PC-3 (cell line): ENCODE measurements around the gene STK38L. TPM values are rescaled to one million over a fixed set of nuclear protein-coding genes. Genes with fewer than 3 reads are reported as not detected.
A peak's percentile ranks its signal among the peaks of the same experiment; 100 is the strongest.

Source experiments
- ATAC-seq: fragments of 200-7000 bp; cut with Tn5 transposase; 2 replicates; pipeline ENCODE4 v1.9.1; 2020; ENCODE audit warnings: mild to moderate bottlenecking, moderate library complexity
- BruUV-seq: library from RNA; stranded (reverse); fragments of 400-500 nt; replicated peaks from 2 replicates; lab custom pipeline; 2021; lab: Mats Ljungman, UMichigan
- CTCF ChIA-PET: fragments of 300-600 bp; sonication (Branson Sonifier 250); formaldehyde crosslinking; loops from one replicate; lab custom pipeline; 2022; ENCODE audit warnings: antibody characterized with exemption; lab: Charles Lee
- POLR2A ChIA-PET: fragments of 300-600 bp; sonication (Branson Sonifier 250); formaldehyde crosslinking; loops from one replicate; lab custom pipeline; 2022; ENCODE audit warnings: antibody characterized with exemption; ENCODE audit not compliant: unreplicated experiment; lab: Charles Lee
- DNase-seq: peaks from one replicate; pipeline ENCODE4 v3.0.0-alpha.2; 2015
- H2AFZ ChIP-seq: fragments of 300-600 bp; sonication (generic); 2 replicates; pipeline ENCODE4 v1.6.0; 2016; ENCODE audit warnings: antibody characterized with exemption, low read length
- H3F3A ChIP-seq: fragments of 300-600 bp; sonication (generic); one replicate; pipeline ENCODE4 v1.6.0; 2017; ENCODE audit warnings: antibody characterized with exemption, low read length, control low read depth, mild to moderate bottlenecking; ENCODE audit not compliant: unreplicated experiment
- H3K27ac ChIP-seq: fragments of 300-600 bp; sonication (generic); 2 replicates; pipeline ENCODE4 v1.5.1; 2016; ENCODE audit warnings: mild to moderate bottlenecking, low read length
- H3K27me3 ChIP-seq: fragments of 300-600 bp; sonication (generic); 2 replicates; pipeline ENCODE4 v1.6.1; 2016; ENCODE audit warnings: low read length, mixed read lengths
- H3K36me3 ChIP-seq: fragments of 300-600 bp; sonication (generic); 2 replicates; pipeline ENCODE4 v1.6.1; 2016; ENCODE audit warnings: low read depth, mixed run types, low read length, mixed read lengths
- H3K4me1 ChIP-seq: fragments of 300-600 bp; sonication (generic); 2 replicates; pipeline ENCODE4 v1.5.1; 2016; ENCODE audit warnings: low read length; ENCODE audit not compliant: insufficient read depth
- H3K4me2 ChIP-seq: fragments of 300-600 bp; sonication (generic); 2 replicates; pipeline ENCODE4 v1.6.0; 2016; ENCODE audit warnings: low read length
- H3K4me3 ChIP-seq: fragments of 300-600 bp; sonication (generic); 2 replicates; pipeline ENCODE4 v1.5.1; 2016; ENCODE audit warnings: mild to moderate bottlenecking, low read length, mixed read lengths
- H3K79me2 ChIP-seq: fragments of 300-600 bp; sonication (generic); 2 replicates; pipeline ENCODE4 v1.6.1; 2017; ENCODE audit warnings: low read length, mixed read lengths
- H3K9ac ChIP-seq: fragments of 300-600 bp; sonication (generic); 2 replicates; pipeline ENCODE4 v1.6.0; 2016; ENCODE audit warnings: mild to moderate bottlenecking, low read length
- H3K9me2 ChIP-seq: fragments of 300-600 bp; sonication (generic); replicated peaks from 2 replicates; pipeline ENCODE4 v1.6.1; 2016; ENCODE audit warnings: mixed run types, low read length, mixed read lengths
- H3K9me3 ChIP-seq: fragments of 300-600 bp; sonication (generic); 2 replicates; pipeline ENCODE4 v1.6.1; 2016; ENCODE audit warnings: low read length, mixed read lengths
- H4K20me1 ChIP-seq: fragments of 300-600 bp; sonication (generic); 2 replicates; pipeline ENCODE4 v1.6.1; 2016; ENCODE audit warnings: low read length, mixed read lengths
- CTCF ChIP-seq: fragments of 300-600 bp; sonication (generic); conservative IDR thresholded peaks from 2 replicates; pipeline ENCODE4 v1.5.1; 2017; ENCODE audit warnings: antibody characterized with exemption, low read depth, mild to moderate bottlenecking, low read length
- EZH2 ChIP-seq: fragments of 300-600 bp; sonication (generic); IDR thresholded peaks from one replicate; pipeline ENCODE4 v1.6.1; 2017; ENCODE audit warnings: antibody characterized with exemption, mild to moderate bottlenecking, low read length; ENCODE audit not compliant: unreplicated experiment
- EZH2phosphoT487 ChIP-seq: fragments of 300-600 bp; sonication (generic); IDR thresholded peaks from 2 replicates; pipeline ENCODE4 v1.6.1; 2018; ENCODE audit warnings: mild to moderate bottlenecking, antibody characterized with exemption, low read length, borderline replicate concordance
- intact Hi-C: fragments of 100-400 bp; cut with micrococcal nuclease; formaldehyde crosslinking; loops from 2 replicates; pipeline ENCODE4 v1.9.0; 2023
- total RNA-seq: library from RNA; depleted of rRNA; stranded (reverse); fragments of >200 nt; gene quantifications from 2 replicates; pipeline ENCODE4 v1.2.3, GENCODE V29; 2014

The STK38L gene
- total RNA-seq, 1 experiment from 2014 or later = 32.3 TPM

- H3K4me2 ChIP-seq = peak overlapping the region; percentile 85
- DNase-seq = no peak
- H3K27ac ChIP-seq = peak overlapping the region; percentile 95
- peaks cover 97% of the 10 kb centered on the region for H3K79me2 ChIP-seq
- TF ChIP-seq CTCF = no peak
- TF ChIP-seq EZH2phosphoT487 = no peak
- TF ChIP-seq EZH2 = no peak
- ATAC-seq = no peak
- CTCF ChIA-PET = interaction anchor here (0.5 to 0.6 kb wide), 2 partner anchors 9 to 50 kb away, joined by 3 read pairs; no protein-coding TSS in a partner anchor
- H3F3A ChIP-seq = peaks cover 28% of the 10 kb centered on the region
- peak overlapping the region; percentile 3; the same call in 1 of the 2 replicates for H3K4me3 ChIP-seq
- peaks cover 71% of the 10 kb centered on the region for H3K4me1 ChIP-seq
- H2AFZ ChIP-seq = no peak overlapping the region
- peaks cover 20% of the 10 kb centered on the region for H3K36me3 ChIP-seq
- intact Hi-C loops = loop anchor here (5.0 to 10.0 kb wide), 2 partner anchors 285 to 317 kb away; no protein-coding TSS in a partner anchor
- no peaks in the 10 kb centered on the region for H3K9me2 ChIP-seq
- no TSS peak for BruUV-seq
- peak overlapping the region; percentile 39 for H3K9ac ChIP-seq
- POLR2A ChIA-PET = no interaction called here
- no peaks in the 10 kb centered on the region for H3K9me3 ChIP-seq
- H3K27me3 ChIP-seq = no peaks in the 10 kb centered on the region
- no peaks in the 10 kb centered on the region for H4K20me1 ChIP-seq
Observed at GRCh38 chr12:27337376-27337775, 93.3 kb downstream of the STK38L start.

GRCh38 chr12:27338473-27338872 lies 94.4 kb downstream of the STK38L start:
- ATAC-seq (no peak), DNase-seq (no peak)
- Histone ChIP-seq H3K9me2 (no peaks in the 10 kb centered on the region), H3K27me3 (no peaks in the 10 kb centered on the region), H3K27ac (peak overlapping the region; percentile 95), H3K36me3 (peaks cover 20% of the 10 kb centered on the region), H3F3A (peaks cover 39% of the 10 kb centered on the region), H3K79me2 (peaks cover 94% of the 10 kb centered on the region), H3K9me3 (no peaks in the 10 kb centered on the region), H3K4me2 (peak overlapping the region; percentile 85), H4K20me1 (no peaks in the 10 kb centered on the region), H3K4me1 (peaks cover 80% of the 10 kb centered on the region), H3K9ac (no peak overlapping the region), H2AFZ (no peak overlapping the region), H3K4me3 (no peak overlapping the region)
- ChIA-PET CTCF (no interaction called here), POLR2A (interaction anchor here (0.5 to 0.7 kb wide), 3 partner anchors 42 to 307 kb away, joined by 3 to 12 read pairs (median 3); no protein-coding TSS in a partner anchor)
- BruUV-seq = no TSS peak
- intact Hi-C loops = loop anchor here (5.0 to 10.0 kb wide), 2 partner anchors 284 to 316 kb away; no protein-coding TSS in a partner anchor
- TF ChIP-seq CTCF = no peak
- TF ChIP-seq EZH2 = no peak
- TF ChIP-seq EZH2phosphoT487 = no peak

DNA sequence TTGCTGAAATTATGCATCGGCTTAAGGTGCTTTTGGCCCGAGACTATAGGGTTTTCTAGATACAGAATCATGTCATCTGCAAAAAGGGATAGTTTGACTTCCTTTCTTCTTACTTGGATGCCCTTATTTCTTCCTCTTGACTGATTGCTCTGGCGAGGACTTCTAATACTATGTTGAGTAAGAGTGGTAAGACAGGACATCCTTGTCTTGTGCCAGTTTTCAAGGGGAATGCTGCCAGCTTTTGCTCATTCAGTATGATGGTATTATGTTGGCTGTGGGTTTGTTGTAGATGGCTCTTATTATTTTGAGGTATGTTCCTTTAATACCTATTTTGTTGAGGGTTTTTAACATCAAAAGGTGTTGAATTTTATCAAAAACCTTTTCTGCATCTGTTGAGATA lies 96.9 kb downstream of the STK38L start:
- Histone ChIP-seq H3K79me2 (peaks cover 91% of the 10 kb centered on the region), H3F3A (peaks cover 36% of the 10 kb centered on the region), H3K4me2 (peak overlapping the region; percentile 85), H3K9me3 (no peaks in the 10 kb centered on the region), H4K20me1 (no peaks in the 10 kb centered on the region), H3K4me1 (peaks cover 86% of the 10 kb centered on the region), H3K9me2 (no peaks in the 10 kb centered on the region), H3K9ac (no peak overlapping the region), H3K27ac (peak overlapping the region; percentile 93), H3K27me3 (no peaks in the 10 kb centered on the region), H3K4me3 (no peak overlapping the region), H3K36me3 (peaks cover 20% of the 10 kb centered on the region), H2AFZ (no peak overlapping the region)
- CTCF ChIA-PET = no interaction called here
- intact Hi-C loops = loop anchor here (5.0 kb wide), 1 partner anchor 121 kb away; no protein-coding TSS in a partner anchor
- POLR2A ChIA-PET = interaction anchor here (1.7 kb wide), 1 partner anchor 7 kb away, joined by 4 read pairs; no protein-coding TSS in a partner anchor
- TF ChIP-seq EZH2phosphoT487 (no peak), CTCF (no peak)
- DNase-seq (peak; percentile 68), ATAC-seq (no peak)
- no TSS peak for BruUV-seq
